ENCODE data around the gene CD69. TPM values are rescaled to one million over a fixed set of nuclear protein-coding genes. Genes with fewer than 3 reads are reported as not detected.

The CD69 gene
- total RNA-seq, 1 experiment from 2014 or later = not detected

GRCh38 chr12:9756706-9757105, 4.0 kb downstream of the CD69 start:
- H2BK15ac ChIP-seq (ENCODE audit: low read depth, low read length) = no peak overlapping the region
- no peak overlapping the region for H2AK5ac ChIP-seq (ENCODE audit: insufficient read length, low read length)
- no peak overlapping the region for H2AFZ ChIP-seq (ENCODE audit: low read length)
- no peak for DNase-seq
- H3K27me3 ChIP-seq (ENCODE audit: insufficient read depth, low read length) = no peaks in the 10 kb centered on the region
- H3K4ac ChIP-seq (ENCODE audit: low read depth, low read length) = no peak overlapping the region
- H3K14ac ChIP-seq (ENCODE audit: insufficient read depth, low read length) = no peak overlapping the region
- no peak overlapping the region for H4K5ac ChIP-seq (ENCODE audit: insufficient read length, low read depth, low read length)
- H3K27me3 Mint-ChIP-seq (ENCODE audit: low read depth) = no peaks in the 10 kb centered on the region
- H3K4me2 ChIP-seq (ENCODE audit: insufficient read depth, insufficient read length, low read length) = no peak overlapping the region
- no peak overlapping the region for H3K56ac ChIP-seq (ENCODE audit: insufficient read length, low read depth, low read length)
- no peaks in the 10 kb centered on the region for H3K4me1 ChIP-seq (ENCODE audit: insufficient read depth, low read length)
- no peak overlapping the region for H2BK20ac ChIP-seq (ENCODE audit: low read depth, low read length, poor library complexity, severe bottlenecking)
- no peak overlapping the region for H2BK12ac ChIP-seq (ENCODE audit: insufficient read length, low read depth, low read length)
- H3K23me2 ChIP-seq (ENCODE audit: insufficient read length, low read depth, low read length, poor library complexity, severe bottlenecking) = no peaks in the 10 kb centered on the region
- H4K8ac ChIP-seq (replicated peaks; ENCODE audit: insufficient read length, low read depth, low read length) = no peak overlapping the region
- H3K79me2 ChIP-seq (ENCODE audit: insufficient read depth, low read length) = no peaks in the 10 kb centered on the region
- H3K27ac Mint-ChIP-seq = no peak overlapping the region
- H4K91ac ChIP-seq (ENCODE audit: insufficient read length, low read depth, low read length) = no peak overlapping the region
- TF ChIP-seq CTCF (conservative IDR thresholded peaks at IDR 0.05) = no peak
- H3K27ac ChIP-seq (ENCODE audit: insufficient read length, low read depth, low read length) = no peak overlapping the region
- no CpG with 5 or more reads among the region's 5 CpGs for WGBS (ENCODE audit: extremely low coverage, insufficient read length, low lambda C conversion rate)
- H3K36me3 Mint-ChIP-seq (ENCODE audit: insufficient read depth in 1 of 3, low read depth in 3 of 3) = no peaks in the 10 kb centered on the region
- no peaks in the 10 kb centered on the region for H3K9me3 Mint-ChIP-seq
- H3K23ac ChIP-seq (ENCODE audit: insufficient read length, low read depth, low read length) = no peak overlapping the region
- H3K79me1 ChIP-seq (ENCODE audit: insufficient read depth, low read depth, low read length, poor library complexity, severe bottlenecking) = no peaks in the 10 kb centered on the region
- H3K9ac ChIP-seq (ENCODE audit: extremely low read depth, insufficient read length, low read length) = no peak overlapping the region
- no peak overlapping the region for H2BK5ac ChIP-seq (ENCODE audit: insufficient read length, low read length)
- H4K20me1 ChIP-seq (ENCODE audit: control insufficient read depth, insufficient read depth, insufficient read length) = no peaks in the 10 kb centered on the region
- H3K4me3 Mint-ChIP-seq = no peak overlapping the region
- H2BK120ac ChIP-seq (ENCODE audit: low read depth, low read length, poor library complexity, severe bottlenecking) = no peak overlapping the region
- H3K4me1 Mint-ChIP-seq = peaks cover 16 to 18% of the 10 kb centered on the region in 2 experiments
- H3K18ac ChIP-seq (ENCODE audit: insufficient read length, low read depth, low read length) = no peak overlapping the region
- no peak overlapping the region for H3T11ph ChIP-seq (ENCODE audit: low read length)
- no peaks in the 10 kb centered on the region for H3K9me3 ChIP-seq (ENCODE audit: control insufficient read depth, low read depth, low read length)

Measured in H9 (cell line).